NT2/D1 (cell line): ENCODE data around the gene ANTXRL.

Experiments used
- YY1 ChIP-seq: IDR thresholded peaks from 2 replicates; pipeline ENCODE4 v1.6.1; 2011; ENCODE audit not compliant: insufficient read length, insufficient read depth
- ZNF274 ChIP-seq: IDR thresholded peaks from 2 replicates; pipeline ENCODE4 v1.6.1; 2011; ENCODE audit warnings: mild to moderate bottlenecking, low read depth, low read length

GRCh38 chr10:46272863-46273415 lies 13.9 kb upstream of the ANTXRL start:
- TF ChIP-seq ZNF274 (no peak), YY1 (no peak)
